G401.6 (cell line): Measurements from ENCODE around the gene CPVL.

Experiments used
- FAIRE-seq: peaks from 2 replicates; lab custom pipeline; 2012; peaks lifted over from hg19 to GRCh38; lab: Jason Lieb, UNC

Gene CPVL

GRCh38 chr7:29146057-29146706 lies at the start of gene CPVL:
Gene CPVL, minus strand, starts transcription at chr7:29146537. Its CDS starts 25,476 bp downstream, at chr7:29121061.
- no peak for FAIRE-seq

GRCh38 chr7:29194594-29195427 lies 48.5 kb upstream of the CPVL start, which contains the start of gene CHN2:
Gene CHN2, plus strand, starts transcription at chr7:29194775.
- FAIRE-seq = no peak

- FAIRE-seq = no peak
These were observed 47.9 kb upstream of the CPVL start for GRCh38 chr7:29194206-29194593.

- no peak for FAIRE-seq
These were observed 47.2 kb upstream of the CPVL start for GRCh38 chr7:29193316-29194205.

GRCh38 chr7:29192811-29193210 lies 46.5 kb upstream of the CPVL start:
- no peak for FAIRE-seq

- no peak for FAIRE-seq
These were observed 46.0 kb upstream of the CPVL start for GRCh38 chr7:29192323-29192722.

GRCh38 chr7:29190349-29191045 lies 44.2 kb upstream of the CPVL start:
- no peak for FAIRE-seq

GRCh38 chr7:29189743-29190201 lies 43.4 kb upstream of the CPVL start:
- FAIRE-seq = no peak

- FAIRE-seq = no peak
These were observed 39.3 kb upstream of the CPVL start for GRCh38 chr7:29185613-29186012.

- no peak for FAIRE-seq
These were observed 38.3 kb upstream of the CPVL start for GRCh38 chr7:29184599-29184998.

GRCh38 chr7:29179115-29179514 lies 32.8 kb upstream of the CPVL start:
- no peak for FAIRE-seq

- FAIRE-seq = no peak
These were observed 31.7 kb upstream of the CPVL start for GRCh38 chr7:29177963-29178600.

- FAIRE-seq = no peak
These were observed 27.1 kb upstream of the CPVL start for GRCh38 chr7:29173458-29173857.

- FAIRE-seq = no peak
These were observed 24.4 kb upstream of the CPVL start for GRCh38 chr7:29170781-29171180.

- FAIRE-seq = no peak
These were observed 21.4 kb upstream of the CPVL start for GRCh38 chr7:29167721-29168120.

- FAIRE-seq = no peak
These were observed 17.5 kb upstream of the CPVL start for GRCh38 chr7:29163854-29164253.

GRCh38 chr7:29162577-29162976 lies 16.2 kb upstream of the CPVL start:
- FAIRE-seq = no peak

- no peak for FAIRE-seq
These were observed 14.9 kb upstream of the CPVL start for GRCh38 chr7:29161231-29161630.

- FAIRE-seq = no peak
These were observed 13.7 kb upstream of the CPVL start for GRCh38 chr7:29160080-29160479.

- FAIRE-seq = no peak
These were observed 12.6 kb upstream of the CPVL start for GRCh38 chr7:29158795-29159423.

- FAIRE-seq = no peak
These were observed 10.6 kb upstream of the CPVL start for GRCh38 chr7:29156907-29157452.
